Measurements from ENCODE around the gene SYNPO.

The SYNPO gene

DNA sequence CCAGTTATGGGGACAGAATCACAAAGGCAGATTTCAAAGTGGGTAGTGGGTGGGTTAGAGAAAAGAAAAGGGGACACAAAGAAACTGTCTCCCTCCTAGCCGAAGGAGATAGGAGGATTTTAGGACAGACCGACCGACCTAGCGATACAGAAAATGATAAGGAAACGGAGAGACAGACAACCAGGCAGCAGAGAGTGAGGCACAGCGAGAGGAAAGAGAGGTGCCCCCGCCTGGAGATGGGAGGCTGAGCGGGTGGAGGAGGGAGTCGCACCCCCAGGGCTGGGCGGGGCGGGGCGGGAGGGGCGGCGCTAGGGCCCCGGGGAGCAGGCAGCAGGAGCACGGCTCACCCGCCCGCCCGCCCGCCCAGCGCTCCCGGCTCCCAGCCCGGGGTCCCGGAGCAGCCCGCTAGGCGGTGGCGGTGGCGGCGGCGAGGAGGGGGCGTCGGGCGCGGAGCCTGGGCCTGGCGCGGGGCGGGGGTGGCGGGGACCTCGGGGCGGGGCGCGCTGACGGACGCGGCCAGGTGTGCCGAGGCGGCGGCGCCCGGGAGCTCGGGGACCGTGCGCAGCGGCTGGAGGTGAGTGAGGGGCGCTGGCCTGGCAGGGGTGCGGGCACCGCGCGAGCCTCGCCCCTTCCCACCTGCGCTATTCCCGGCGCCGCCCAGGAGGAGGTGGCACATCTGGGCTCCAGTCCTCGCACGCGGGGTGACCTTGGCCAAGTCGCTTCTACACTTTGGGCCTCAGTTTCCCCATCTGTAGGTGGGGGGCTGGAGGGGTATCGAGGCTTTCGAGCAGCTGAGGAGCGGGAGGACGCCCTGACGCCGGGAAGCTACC lies 15.9 kb upstream of the SYNPO start:
- DNase-seq (ENCODE audit: low read depth in 2 of 2), result peak in 1 of 2 experiments; percentile 15

DNA sequence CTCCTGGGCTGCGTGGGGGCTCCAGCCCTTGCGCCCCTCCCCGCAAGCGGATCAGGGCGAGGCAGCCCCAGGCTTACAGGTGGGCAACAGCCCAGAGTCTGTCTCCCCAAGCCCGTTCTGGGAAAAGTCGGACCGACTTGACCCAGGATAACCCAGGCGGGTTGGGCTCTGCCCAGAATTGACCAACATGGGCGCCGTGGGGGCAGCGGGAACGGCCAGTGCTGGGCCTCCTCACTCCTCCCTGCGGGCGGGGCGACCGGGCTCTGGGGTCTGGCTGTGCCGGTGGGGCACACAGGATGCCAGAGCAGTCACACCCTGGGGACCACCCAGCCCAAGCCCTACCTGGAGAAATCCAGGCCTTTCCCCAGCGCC lies 15.3 kb upstream of the SYNPO start:
- DNase-seq (ENCODE audit: low read depth in 2 of 2), result no peak

- no peak for DNase-seq (ENCODE audit: low read depth in 2 of 2)
These were observed 14.4 kb upstream of the SYNPO start for GRCh38 chr5:150625831-150626746.

DNA sequence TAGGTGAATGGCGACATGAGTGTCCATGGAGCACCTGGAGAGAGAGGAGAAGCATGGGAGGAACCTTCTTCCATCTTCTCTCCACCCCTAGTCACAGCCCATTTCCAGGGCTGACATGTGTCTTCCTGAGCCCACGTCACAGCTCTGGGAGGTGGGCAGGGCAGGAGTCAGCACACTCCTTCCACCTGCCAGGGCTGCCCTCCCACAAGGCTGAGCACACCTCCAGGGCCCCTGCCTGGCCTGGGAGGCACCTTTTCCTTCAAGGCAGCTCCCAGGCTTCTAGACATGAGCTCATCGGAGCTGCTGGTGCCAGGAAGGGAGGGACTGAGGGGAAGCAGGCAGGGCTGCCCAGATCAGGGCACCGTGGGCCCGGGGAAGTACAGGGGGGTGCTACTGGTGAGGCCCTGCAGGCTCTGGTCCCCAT lies 13.6 kb upstream of the SYNPO start:
- DNase-seq (ENCODE audit: low read depth in 2 of 2), result no peak

DNA sequence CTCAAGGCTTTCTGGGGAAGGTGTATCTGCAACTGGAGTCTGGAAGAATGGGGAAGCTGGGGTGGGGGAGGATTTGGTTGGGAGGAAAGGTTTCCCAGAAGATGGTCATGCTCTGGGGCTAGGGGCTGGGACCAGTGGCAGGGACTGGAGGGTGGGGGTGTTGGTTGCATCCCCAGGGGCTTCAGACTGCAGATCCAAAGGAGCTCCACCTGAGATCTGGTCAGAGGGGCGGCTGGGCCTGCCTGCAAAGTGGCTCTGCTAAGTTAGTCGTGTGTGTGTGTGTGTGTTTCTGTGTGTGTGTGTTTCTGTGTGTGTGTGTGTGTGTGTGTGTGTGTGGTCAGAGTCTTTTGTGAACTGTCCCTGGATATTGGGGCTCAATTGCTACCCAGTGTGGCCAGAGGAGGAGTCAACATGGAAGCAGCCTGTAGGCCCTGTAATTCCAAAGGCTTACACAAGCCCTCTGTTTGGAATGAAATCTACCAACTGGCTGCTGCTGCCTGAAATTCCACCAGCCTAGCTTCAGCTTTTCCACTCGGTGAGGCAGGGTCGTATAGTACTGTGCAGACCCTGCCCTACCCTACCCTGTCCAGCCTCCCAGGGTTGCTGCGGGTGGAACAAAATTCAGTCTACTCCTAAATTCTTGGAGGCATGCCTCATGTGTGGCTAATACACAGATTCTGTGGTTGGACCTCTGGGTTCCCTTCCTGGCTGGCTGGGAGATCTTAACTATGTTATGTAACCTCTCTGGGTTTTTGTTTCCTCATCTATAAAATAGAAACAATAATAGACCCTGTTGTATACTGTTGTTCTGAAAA lies 12.5 kb upstream of the SYNPO start:
- no peak for DNase-seq (ENCODE audit: low read depth in 2 of 2)

- no peak for DNase-seq (ENCODE audit: low read depth in 2 of 2)
These were observed 11.4 kb upstream of the SYNPO start for GRCh38 chr5:150628936-150629485.

DNA sequence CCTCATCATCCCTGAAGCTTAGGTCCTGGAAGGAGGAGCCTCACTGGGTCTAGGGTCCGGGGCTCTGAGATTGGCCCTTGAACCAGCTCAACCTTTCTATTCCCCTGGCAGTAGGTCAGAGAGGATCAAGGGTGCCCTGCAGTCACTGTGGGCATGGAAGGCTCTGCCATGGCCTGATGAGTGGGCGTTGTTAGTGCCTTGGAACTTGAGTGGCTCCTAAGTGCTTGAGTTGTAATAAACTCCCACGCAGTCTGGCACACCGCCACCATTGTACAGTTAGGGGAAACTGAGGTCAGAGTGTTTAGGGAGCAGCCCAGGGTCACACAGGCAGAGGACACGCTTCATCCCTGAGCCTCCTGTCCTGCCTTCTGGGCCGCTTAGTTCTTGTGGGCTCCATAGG lies 10.4 kb upstream of the SYNPO start:
- no peak for DNase-seq (ENCODE audit: low read depth in 2 of 2)

DNA sequence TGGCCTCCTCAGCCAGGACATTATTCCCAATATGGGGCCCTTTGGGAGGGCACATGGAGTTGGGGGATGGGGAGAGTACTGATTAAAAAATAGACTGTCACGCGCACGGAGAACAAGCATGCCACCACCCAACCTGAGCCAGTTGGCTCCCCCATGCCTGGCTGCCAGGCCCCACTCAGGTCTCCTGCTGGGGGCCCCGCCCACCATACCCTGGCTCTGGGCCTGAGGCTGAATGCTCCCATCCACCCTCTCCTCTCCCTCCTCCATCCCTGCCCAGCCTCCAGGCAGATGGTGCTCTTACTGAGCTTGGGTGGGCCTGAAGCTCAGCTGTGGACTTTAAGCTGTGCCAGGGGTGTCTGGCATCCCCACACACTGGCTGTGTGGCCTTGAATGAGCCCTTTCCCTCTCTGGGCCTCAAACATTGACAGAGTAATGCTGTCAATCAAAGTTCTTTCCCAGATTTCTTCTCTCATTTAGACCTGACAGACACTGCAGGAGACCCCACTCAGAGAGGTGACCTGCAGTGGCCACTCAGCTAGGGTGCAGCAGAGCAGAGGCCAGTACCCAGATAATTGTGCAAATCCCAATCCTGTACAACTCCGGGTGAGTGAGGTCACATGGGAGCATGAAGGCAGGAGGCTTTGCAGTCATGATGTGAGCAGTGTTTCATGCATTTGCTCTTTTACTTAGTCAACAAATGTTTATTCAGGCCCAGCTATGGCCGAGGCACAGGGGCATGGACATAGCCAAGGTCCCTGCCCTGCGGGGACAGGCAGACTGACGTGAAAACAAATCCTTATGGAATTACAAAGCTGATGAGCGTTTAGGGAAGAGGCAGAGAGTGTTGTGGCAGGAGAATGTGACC lies 9.8 kb upstream of the SYNPO start:
- no peak for DNase-seq (ENCODE audit: low read depth in 2 of 2)

- DNase-seq (ENCODE audit: low read depth in 2 of 2), result no peak
These were observed 9.1 kb upstream of the SYNPO start for GRCh38 chr5:150631326-150631701.

GRCh38 chr5:150632305-150633160 lies 7.9 kb upstream of the SYNPO start:
- no peak for DNase-seq (ENCODE audit: low read depth in 2 of 2)

- no peak for DNase-seq (ENCODE audit: low read depth in 2 of 2)
These were observed 7.0 kb upstream of the SYNPO start for GRCh38 chr5:150633429-150633828.

GRCh38 chr5:150636391-150637244 lies 3.8 kb upstream of the SYNPO start:
- DNase-seq (ENCODE audit: low read depth in 2 of 2), result no peak

DNA sequence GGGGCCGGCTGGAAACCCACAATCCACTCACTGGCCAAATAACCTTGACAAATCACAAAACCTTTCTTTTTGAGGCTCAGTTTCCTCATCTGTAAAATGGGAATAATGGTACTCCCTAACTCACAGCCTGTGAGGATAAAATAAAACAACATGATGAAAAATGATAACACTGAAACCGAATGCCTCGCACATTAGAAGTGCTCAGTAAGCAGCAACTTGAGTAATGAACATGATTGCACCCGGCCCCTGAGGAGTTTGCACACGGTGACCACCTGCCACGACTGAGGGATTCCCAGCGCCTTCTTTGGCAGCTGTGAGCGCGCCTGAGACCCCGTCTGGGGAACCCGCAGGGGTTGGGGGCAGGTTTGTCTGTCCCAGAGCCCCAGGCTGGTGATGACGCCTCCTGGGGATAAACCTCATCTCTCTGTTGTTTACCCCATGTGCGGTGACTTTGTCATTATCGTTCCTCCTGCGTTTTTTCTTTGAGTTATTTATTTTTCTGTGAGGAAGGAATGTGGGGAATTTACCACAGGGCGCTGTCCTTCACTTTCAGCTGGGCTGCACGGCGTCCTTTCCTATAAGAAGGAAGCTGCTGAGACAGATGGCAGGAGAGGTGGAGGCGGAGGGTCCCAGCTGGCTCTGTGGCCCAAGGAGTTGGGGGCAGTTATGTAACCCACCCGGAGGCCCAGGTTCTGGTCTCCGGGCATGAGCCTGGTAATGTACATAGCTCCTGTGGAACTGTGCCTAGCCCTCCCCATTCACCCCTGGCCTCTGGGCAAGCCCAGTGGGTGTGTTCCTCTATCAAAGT lies 3.0 kb upstream of the SYNPO start:
- DNase-seq (ENCODE audit: low read depth in 2 of 2), result no peak

DNA sequence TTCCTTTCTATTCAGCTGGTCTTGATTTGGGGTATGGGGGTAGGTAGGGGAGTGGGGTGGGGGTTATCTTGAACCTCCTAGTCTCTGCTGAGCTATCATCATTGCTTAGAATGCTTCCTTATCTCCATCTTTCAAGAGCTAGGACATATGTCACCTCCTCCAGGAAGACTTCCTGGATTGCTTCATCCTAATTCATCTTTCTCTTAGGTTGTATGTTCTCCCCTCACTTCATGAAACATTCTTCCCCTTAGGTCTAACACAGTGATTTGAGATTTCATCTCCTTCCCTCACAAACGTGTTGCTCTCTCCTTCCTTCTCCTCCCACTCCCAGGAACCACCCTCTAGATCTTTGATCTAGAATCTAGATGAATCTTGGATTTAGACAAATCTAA lies 2.4 kb upstream of the SYNPO start:
- no peak for DNase-seq (ENCODE audit: low read depth in 2 of 2)

DNA sequence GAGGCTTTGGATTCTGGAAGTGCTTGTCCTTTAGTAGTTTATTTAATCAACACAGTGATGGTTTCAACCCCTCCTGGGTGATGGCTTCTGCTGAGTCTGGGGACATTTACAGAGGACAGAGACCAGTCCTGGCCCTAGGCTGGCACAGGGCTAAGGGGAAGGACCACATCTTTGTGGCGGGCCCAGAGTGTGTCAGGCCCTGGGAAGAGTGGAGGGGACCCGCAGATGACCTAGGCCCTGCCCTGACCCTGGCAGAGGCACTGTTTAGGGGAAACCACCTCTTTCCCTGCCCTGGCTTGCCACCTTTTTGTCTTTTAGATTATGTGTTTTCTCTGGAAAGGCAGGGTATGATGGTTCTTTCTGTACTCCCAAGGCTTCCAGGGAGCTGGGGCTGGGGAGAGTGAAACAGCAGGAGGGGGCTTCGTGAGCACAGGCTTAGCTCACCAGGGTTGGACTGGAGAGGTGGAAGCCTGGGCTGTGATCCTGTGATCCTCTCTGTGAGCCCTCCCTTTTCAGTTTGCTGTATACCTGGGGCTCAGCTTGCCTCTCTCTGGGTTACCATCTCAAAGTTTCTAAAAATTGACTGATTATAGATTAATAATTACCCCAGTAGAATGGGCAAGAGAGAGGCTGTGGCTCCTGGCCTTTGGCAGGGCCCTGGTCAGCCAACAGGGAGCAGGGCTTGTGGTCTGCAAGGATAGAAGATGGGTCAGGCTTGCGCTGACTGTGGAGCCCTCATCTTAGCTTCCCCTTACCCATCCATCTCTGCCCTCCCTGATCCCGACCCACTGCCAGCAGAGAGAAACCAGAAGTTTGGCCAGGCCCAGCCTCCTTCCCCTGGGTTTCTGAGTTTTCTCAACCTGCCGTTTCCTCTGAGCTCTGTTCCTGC lies 1.7 kb upstream of the SYNPO start:
- no peak for DNase-seq (ENCODE audit: low read depth in 2 of 2)

DNA sequence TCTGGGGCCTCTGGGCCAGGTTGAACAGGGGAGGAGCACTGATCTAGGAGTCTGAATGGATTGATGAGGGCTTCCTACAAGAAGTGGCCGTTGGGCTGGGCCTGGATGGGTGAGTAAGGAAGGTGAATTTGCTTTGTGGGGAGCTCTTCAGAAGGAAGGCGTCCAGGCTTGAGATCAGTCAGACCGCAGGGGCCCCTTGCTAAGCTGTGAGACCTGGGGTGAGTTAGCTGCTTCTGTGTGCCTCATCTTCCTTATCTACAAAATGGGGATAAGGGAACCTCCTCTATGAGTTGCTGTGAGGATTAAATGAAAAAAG lies 1.1 kb upstream of the SYNPO start:
- no peak for DNase-seq (ENCODE audit: low read depth in 2 of 2)

- no peak for DNase-seq (ENCODE audit: low read depth in 2 of 2)
These were observed 709 bp upstream of the SYNPO start for GRCh38 chr5:150639751-150640150.

All from stimulated activated CD4-positive, alpha-beta T cell treated with anti-CD3 and anti-CD28 coated beads, Interleukin-12 subunit alpha, Interleukin-12 subunit beta, amount 100 ng/mL, for 24 hours (primary cell).